ENCODE data around the gene ADRA2A. TPM values are rescaled to one million over a fixed set of nuclear protein-coding genes. Genes with fewer than 3 reads are reported as not detected.

ADRA2A gene
- total RNA-seq, 1 donor from 2014 or later, result 0.32 TPM

DNA sequence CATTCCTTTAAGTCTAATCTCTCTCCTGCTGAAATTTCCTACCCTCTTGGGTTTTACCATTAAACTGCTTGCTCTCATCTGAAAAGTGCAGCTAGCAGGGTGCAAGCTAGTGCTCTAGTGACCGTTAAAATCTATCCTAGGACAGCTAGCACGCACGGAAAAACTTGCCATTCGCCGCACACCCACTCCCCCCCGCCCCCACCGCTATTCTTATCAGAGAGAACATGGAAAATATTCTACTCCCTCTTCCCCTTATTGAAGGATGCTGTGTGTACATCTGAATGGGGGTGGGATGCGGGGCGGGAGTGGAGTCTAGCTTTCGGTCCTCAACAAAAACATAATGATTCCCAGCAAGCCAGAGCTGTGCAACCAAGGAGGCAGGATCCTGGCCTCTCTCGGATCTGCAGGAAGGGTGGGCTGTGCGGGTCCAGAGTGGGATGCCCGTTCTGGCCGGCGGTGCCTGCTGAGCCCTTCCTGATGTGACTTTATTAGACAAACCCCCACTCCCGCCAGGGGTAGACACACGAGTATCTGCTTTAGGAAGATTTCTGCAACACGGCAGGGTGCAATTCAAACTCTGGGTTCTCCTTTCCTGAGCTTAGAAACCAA is 1.1 kb upstream of the ADRA2A start:
- TF ChIP-seq, protein P1, sequence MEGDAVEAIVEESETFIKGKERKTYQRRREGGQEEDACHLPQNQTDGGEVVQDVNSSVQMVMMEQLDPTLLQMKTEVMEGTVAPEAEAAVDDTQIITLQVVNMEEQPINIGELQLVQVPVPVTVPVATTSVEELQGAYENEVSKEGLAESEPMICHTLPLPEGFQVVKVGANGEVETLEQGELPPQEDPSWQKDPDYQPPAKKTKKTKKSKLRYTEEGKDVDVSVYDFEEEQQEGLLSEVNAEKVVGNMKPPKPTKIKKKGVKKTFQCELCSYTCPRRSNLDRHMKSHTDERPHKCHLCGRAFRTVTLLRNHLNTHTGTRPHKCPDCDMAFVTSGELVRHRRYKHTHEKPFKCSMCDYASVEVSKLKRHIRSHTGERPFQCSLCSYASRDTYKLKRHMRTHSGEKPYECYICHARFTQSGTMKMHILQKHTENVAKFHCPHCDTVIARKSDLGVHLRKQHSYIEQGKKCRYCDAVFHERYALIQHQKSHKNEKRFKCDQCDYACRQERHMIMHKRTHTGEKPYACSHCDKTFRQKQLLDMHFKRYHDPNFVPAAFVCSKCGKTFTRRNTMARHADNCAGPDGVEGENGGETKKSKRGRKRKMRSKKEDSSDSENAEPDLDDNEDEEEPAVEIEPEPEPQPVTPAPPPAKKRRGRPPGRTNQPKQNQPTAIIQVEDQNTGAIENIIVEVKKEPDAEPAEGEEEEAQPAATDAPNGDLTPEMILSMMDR (IDR thresholded peaks at IDR 0.05; ENCODE audit: partially characterized antibody, unreplicated experiment), result no peak
- H3K9me3 Mint-ChIP-seq (ENCODE audit: unreplicated experiment), result peaks cover 7% of the 10 kb centered on the region
- DNase-seq, result no peak
- H3K27me3 Mint-ChIP-seq (ENCODE audit: unreplicated experiment), result peaks cover 16% of the 10 kb centered on the region
- peak overlapping the region; percentile 84 for H3K4me3 Mint-ChIP-seq (ENCODE audit: unreplicated experiment)
- H3K36me3 Mint-ChIP-seq (ENCODE audit: unreplicated experiment), result no peaks in the 10 kb centered on the region
- H3K4me1 Mint-ChIP-seq (ENCODE audit: low read depth, unreplicated experiment), result no peaks in the 10 kb centered on the region
- H3K27ac Mint-ChIP-seq (ENCODE audit: unreplicated experiment), result no peak overlapping the region

DNA sequence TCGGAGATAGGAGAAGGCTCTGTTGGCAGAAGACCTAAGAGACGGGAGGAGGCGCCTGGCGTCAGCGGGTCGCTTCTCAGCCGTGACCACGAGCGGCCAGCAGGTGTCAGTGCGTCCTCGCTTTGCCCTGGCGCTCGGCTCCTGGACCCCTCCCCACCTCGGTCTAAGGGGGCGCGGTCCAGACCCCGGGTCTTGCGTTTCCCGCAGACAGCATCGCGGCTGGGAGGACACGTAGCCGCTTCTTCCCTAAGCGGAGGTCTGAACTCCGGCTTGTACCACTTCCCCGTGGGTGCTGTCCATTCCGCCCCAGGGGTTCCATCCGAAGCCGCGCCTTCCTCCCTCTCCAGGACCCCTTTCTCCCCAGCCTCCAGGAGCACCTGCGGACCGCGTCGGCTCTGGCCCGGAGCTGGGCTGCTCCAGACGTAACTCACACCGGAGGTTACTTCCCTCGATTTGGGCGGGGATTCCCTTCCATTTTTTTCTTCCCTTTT is 593 bp upstream of the ADRA2A start:
- TF ChIP-seq, protein P1 (IDR thresholded peaks at IDR 0.05; ENCODE audit: partially characterized antibody, unreplicated experiment), result peak; percentile 86
- peak; percentile 95 for DNase-seq
- peaks cover 16% of the 10 kb centered on the region for H3K27me3 Mint-ChIP-seq (ENCODE audit: unreplicated experiment)
- H3K9me3 Mint-ChIP-seq (ENCODE audit: unreplicated experiment), result peaks cover 7% of the 10 kb centered on the region
- H3K4me3 Mint-ChIP-seq (ENCODE audit: unreplicated experiment), result peak overlapping the region; percentile 84
- H3K36me3 Mint-ChIP-seq (ENCODE audit: unreplicated experiment), result no peaks in the 10 kb centered on the region
- H3K4me1 Mint-ChIP-seq (ENCODE audit: low read depth, unreplicated experiment), result no peaks in the 10 kb centered on the region
- H3K27ac Mint-ChIP-seq (ENCODE audit: unreplicated experiment), result no peak overlapping the region

DNA sequence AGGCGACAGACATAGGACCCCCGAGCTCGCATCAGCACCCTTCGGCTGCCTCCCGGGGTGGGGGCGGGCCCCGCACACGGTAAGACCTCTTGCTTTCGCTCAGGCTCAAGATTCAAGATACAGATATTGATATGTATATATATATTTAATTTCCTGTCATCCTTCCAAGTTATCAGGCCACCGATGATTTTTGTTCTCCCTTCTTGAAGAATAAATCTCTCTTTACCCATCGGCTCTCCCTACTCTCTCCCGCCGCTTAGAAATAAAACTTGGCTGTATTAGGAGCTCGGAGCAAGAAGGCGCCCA is 603 bp downstream of the ADRA2A start:
- no peak for DNase-seq
- no peak overlapping the region for H3K27ac Mint-ChIP-seq (ENCODE audit: unreplicated experiment)
- peaks cover 16% of the 10 kb centered on the region for H3K27me3 Mint-ChIP-seq (ENCODE audit: unreplicated experiment)
- H3K36me3 Mint-ChIP-seq (ENCODE audit: unreplicated experiment), result no peaks in the 10 kb centered on the region
- peak overlapping the region; percentile 78 for H3K4me3 Mint-ChIP-seq (ENCODE audit: unreplicated experiment)
- no peaks in the 10 kb centered on the region for H3K4me1 Mint-ChIP-seq (ENCODE audit: low read depth, unreplicated experiment)
- peaks cover 7% of the 10 kb centered on the region for H3K9me3 Mint-ChIP-seq (ENCODE audit: unreplicated experiment)
- TF ChIP-seq, protein P1 (IDR thresholded peaks at IDR 0.05; ENCODE audit: partially characterized antibody, unreplicated experiment), result no peak

DNA sequence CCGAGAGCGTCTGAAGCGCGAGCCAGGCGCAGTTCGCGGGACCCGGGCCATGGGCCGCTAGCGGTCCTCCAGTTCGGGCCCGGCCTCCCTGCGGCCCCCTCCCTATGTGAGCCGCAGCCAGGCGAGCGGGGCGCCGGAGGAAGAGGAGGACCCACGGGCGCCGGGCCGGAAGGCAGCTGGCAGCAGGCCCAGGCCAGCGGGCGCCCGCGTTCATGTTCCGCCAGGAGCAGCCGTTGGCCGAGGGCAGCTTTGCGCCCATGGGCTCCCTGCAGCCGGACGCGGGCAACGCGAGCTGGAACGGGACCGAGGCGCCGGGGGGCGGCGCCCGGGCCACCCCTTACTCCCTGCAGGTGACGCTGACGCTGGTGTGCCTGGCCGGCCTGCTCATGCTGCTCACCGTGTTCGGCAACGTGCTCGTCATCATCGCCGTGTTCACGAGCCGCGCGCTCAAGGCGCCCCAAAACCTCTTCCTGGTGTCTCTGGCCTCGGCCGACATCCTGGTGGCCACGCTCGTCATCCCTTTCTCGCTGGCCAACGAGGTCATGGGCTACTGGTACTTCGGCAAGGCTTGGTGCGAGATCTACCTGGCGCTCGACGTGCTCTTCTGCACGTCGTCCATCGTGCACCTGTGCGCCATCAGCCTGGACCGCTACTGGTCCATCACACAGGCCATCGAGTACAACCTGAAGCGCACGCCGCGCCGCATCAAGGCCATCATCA is 1.1 kb downstream of the ADRA2A start:
- Mint-ChIP-seq H3K27ac (ENCODE audit: unreplicated experiment) (no peak overlapping the region), H3K4me1 (ENCODE audit: low read depth, unreplicated experiment) (no peaks in the 10 kb centered on the region), H3K4me3 (ENCODE audit: unreplicated experiment) (peak overlapping the region; percentile 78), H3K36me3 (ENCODE audit: unreplicated experiment) (no peaks in the 10 kb centered on the region), H3K27me3 (ENCODE audit: unreplicated experiment) (peaks cover 19% of the 10 kb centered on the region), H3K9me3 (ENCODE audit: unreplicated experiment) (peaks cover 7% of the 10 kb centered on the region)
- TF ChIP-seq, protein P1 (IDR thresholded peaks at IDR 0.05; ENCODE audit: partially characterized antibody, unreplicated experiment), result no peak
- no peak for DNase-seq
